SJSA1 (cell line): ENCODE measurements around the gene CHD9. TPM values are rescaled to one million over a fixed set of nuclear protein-coding genes. Genes with fewer than 3 reads are reported as not detected.

Source experiments
- DNase-seq, 2 experiments: peaks; one replicate each; pipeline ENCODE4 v3.0.0-alpha.2; 2015 to 2020; ENCODE audit warnings: low spot score in 2 of 2, low read depth in 1 of 2
- H3K27ac ChIP-seq: fragments of 250-450 bp; sonication (Bioruptor Pico); 2 replicates; pipeline ENCODE4 v1.5.1; 2020; ENCODE audit warnings: mild to moderate bottlenecking, moderate library complexity
- H3K27me3 ChIP-seq: fragments of 250-450 bp; sonication (Bioruptor Pico); replicated peaks from 2 replicates; pipeline ENCODE4 v1.5.1; 2020; ENCODE audit warnings: mild to moderate bottlenecking, moderate library complexity
- H3K36me3 ChIP-seq: fragments of 250-450 bp; sonication (Bioruptor Pico); 2 replicates; pipeline ENCODE4 v1.5.1; 2020; ENCODE audit warnings: mild to moderate bottlenecking
- H3K4me1 ChIP-seq: fragments of 250-450 bp; sonication (Bioruptor Pico); replicated peaks from 2 replicates; pipeline ENCODE4 v1.6.1; 2021; ENCODE audit warnings: mild to moderate bottlenecking
- H3K4me3 ChIP-seq: fragments of 250-450 bp; sonication (Bioruptor Pico); 2 replicates; pipeline ENCODE4 v1.5.1; 2020; ENCODE audit warnings: mild to moderate bottlenecking
- H3K9me3 ChIP-seq: fragments of 250-450 bp; sonication (Bioruptor Pico); replicated peaks from 2 replicates; pipeline ENCODE4 v1.5.1; 2020; ENCODE audit warnings: mild to moderate bottlenecking
- total RNA-seq: library from RNA; depleted of rRNA; stranded (reverse); fragments of >200 nt; shearing (Covaris generic); gene quantifications from 2 replicates; pipeline ENCODE4 v1.2.3, GENCODE V29; 2014

The CHD9 gene
- total RNA-seq, 1 experiment from 2014 or later, result 29.2 TPM

GRCh38 chr16:53129281-53130158 is 74.7 kb downstream of the CHD9 start:
- Histone ChIP-seq H3K27me3 (no peaks in the 10 kb centered on the region), H3K4me3 (peak overlapping the region; percentile 79), H3K9me3 (no peaks in the 10 kb centered on the region), H3K27ac (peak overlapping the region; percentile 94), H3K36me3 (peaks cover 3% of the 10 kb centered on the region; the same call in 1 of the 2 replicates), H3K4me1 (peaks cover 23% of the 10 kb centered on the region)
- peak; percentile 59 to 72 for DNase-seq

- H3K9me3 ChIP-seq, result no peaks in the 10 kb centered on the region
- peaks cover 3% of the 10 kb centered on the region; the same call in 1 of the 2 replicates for H3K36me3 ChIP-seq
- H3K4me1 ChIP-seq, result peaks cover 23% of the 10 kb centered on the region
- H3K27me3 ChIP-seq, result no peaks in the 10 kb centered on the region
- peak overlapping the region; percentile 94 for H3K27ac ChIP-seq
- peak overlapping the region; percentile 79 for H3K4me3 ChIP-seq
- peak; percentile 97 to 98 for DNase-seq
Measured at GRCh38 chr16:53130159-53131049, 75.6 kb downstream of the CHD9 start.

GRCh38 chr16:53131050-53131362 is 76.2 kb downstream of the CHD9 start:
- no peaks in the 10 kb centered on the region for H3K9me3 ChIP-seq
- H3K4me3 ChIP-seq, result peak overlapping the region; percentile 79
- peaks cover 23% of the 10 kb centered on the region for H3K4me1 ChIP-seq
- H3K36me3 ChIP-seq, result peaks cover 3% of the 10 kb centered on the region; the same call in 1 of the 2 replicates
- H3K27ac ChIP-seq, result peak overlapping the region; percentile 94
- no peak for DNase-seq
- no peaks in the 10 kb centered on the region for H3K27me3 ChIP-seq

DNA sequence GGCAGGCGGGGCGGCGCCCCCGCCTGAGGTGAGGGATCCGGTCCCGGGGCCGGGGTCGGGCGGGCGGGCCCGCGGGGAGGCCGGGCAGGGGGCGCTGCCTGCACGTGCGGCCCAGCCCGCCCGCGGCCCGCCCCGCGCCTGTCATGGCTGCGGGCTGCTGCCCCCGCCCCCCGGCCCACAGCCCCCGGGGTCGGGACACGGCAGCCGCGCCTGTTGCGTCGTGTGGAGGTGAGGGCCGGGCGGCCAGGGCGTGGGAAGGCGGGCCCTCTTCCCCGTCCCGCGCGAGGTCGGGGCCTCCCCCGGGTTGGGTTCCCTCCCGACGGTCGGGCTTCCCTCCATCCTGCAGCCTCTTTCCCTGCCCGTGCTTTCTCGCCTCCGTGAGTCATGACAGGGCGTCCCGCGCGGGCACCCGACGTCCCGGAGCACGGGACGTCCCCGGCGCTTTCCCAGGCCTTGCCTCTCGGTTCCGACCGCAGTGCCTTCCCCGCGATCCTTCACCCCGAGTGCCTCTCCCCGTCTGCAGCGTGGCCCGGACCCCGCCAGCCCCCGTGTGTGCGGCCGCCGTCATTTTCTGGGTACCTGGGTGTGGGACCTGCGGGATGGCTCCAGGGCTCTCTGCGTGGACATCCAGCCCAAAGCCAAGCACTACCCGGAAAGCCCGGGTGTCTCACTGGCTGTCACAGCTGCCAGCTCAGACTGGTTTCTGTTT is 76.7 kb downstream of the CHD9 start:
- Histone ChIP-seq H3K4me3 (peak overlapping the region; percentile 79), H3K36me3 (peaks cover 3% of the 10 kb centered on the region; the same call in 1 of the 2 replicates), H3K9me3 (no peaks in the 10 kb centered on the region), H3K27me3 (no peaks in the 10 kb centered on the region), H3K4me1 (peaks cover 23% of the 10 kb centered on the region), H3K27ac (peak overlapping the region; percentile 27)
- DNase-seq, result peak; percentile 59 to 62

DNA sequence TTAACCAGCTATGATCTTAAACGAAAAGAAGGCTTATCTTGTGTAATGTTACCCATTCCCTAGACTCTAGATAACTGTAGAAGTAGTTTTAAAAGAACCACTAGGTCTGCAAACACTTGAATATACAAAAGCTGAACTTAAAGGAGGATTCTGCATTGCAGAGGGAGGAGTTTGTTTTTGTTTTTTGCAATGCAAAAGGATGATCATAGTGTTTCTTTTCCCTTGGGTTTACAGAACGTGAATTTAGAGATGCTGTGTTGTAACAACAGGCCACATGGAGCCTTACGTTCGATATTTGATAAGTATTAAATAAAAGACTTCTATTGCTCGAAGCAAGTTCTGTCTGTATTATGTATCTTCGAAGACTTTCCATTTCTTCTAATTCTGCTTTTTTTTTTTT is 77.6 kb downstream of the CHD9 start:
- Histone ChIP-seq H3K4me3 (peak overlapping the region; percentile 79), H3K36me3 (peaks cover 3% of the 10 kb centered on the region; the same call in 1 of the 2 replicates), H3K27me3 (no peaks in the 10 kb centered on the region), H3K9me3 (no peaks in the 10 kb centered on the region), H3K4me1 (peaks cover 23% of the 10 kb centered on the region), H3K27ac (no peak overlapping the region)
- DNase-seq, result no peak

DNA sequence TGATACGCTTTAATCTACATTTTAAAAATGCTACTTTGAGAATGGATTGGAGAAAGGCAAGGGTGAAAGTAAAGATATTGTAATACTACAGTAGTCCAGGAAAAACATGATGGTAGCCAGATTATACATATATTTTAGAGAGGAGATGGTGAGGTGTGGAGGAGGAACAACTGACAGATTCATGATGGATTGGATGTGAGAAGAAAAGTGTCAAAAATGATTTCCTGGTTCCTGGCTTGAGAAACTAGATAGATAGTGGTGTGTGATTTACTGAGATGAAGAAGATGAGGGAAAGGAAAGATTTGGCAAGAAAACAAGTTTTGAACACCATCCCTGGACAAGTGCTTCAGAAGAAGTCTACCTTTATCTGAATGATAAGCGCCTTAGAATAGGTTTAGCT is 80.5 kb downstream of the CHD9 start:
- no peak for DNase-seq
- H3K27ac ChIP-seq, result no peak overlapping the region
- H3K36me3 ChIP-seq, result peaks cover 3% of the 10 kb centered on the region; the same call in 1 of the 2 replicates
- H3K27me3 ChIP-seq, result no peaks in the 10 kb centered on the region
- 0 out of 2 replicates have a peak, but pooled peaks cover 3% of the 10 kb centered on the region for H3K4me1 ChIP-seq
- no peaks in the 10 kb centered on the region for H3K9me3 ChIP-seq
- H3K4me3 ChIP-seq, result no peak overlapping the region

GRCh38 chr16:53142823-53143568 is 88.2 kb downstream of the CHD9 start:
- DNase-seq, result no peak

DNA sequence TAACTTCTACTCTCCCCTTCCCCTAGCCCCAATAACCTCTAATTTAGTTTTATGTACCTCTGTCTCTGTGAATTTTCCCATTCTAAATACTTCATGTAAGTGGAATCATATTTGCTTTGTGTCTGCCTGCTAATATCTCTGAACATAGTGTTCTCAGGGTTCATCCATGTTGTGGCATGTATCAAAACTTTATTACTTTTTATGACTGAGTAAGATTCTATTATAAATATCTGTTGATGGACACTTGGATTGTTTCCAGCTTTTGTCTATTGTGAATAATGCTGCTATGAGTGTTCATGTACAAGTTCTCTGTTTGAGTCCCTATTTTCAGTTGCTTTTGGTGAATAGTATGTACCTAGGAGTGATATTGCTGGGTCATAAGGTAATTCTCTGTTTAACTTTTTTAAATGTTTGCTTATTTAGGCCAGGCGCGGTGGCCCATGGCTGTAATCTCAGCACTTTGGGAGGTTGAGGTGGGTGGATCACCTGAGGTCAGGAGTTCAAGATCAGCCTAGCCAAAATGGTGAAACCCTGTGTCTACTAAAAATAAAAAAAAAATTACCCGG is 92.8 kb downstream of the CHD9 start:
- no peak for DNase-seq
- peaks cover 4% of the 10 kb centered on the region for H3K36me3 ChIP-seq
- no peaks in the 10 kb centered on the region; the same call in 1 of the 2 replicates for H3K9me3 ChIP-seq
- H3K27ac ChIP-seq, result no peak overlapping the region
- H3K4me3 ChIP-seq, result no peak overlapping the region
- no peaks in the 10 kb centered on the region for H3K4me1 ChIP-seq
- H3K27me3 ChIP-seq, result no peaks in the 10 kb centered on the region

More at GRCh38 chr16:53142823-53143568, 88.2 kb downstream of the CHD9 start:
- no peak overlapping the region for H3K27ac ChIP-seq
- no peaks in the 10 kb centered on the region for H3K9me3 ChIP-seq
- no peaks in the 10 kb centered on the region; the same call in none of the 2 replicates for H3K36me3 ChIP-seq
- H3K27me3 ChIP-seq, result no peaks in the 10 kb centered on the region
- H3K4me1 ChIP-seq, result no peaks in the 10 kb centered on the region
- no peak overlapping the region for H3K4me3 ChIP-seq

GRCh38 chr16:53150769-53151168 is 96.0 kb downstream of the CHD9 start:
- no peaks in the 10 kb centered on the region for H3K27me3 ChIP-seq
- no peak for DNase-seq
- H3K4me1 ChIP-seq, result peaks cover 4% of the 10 kb centered on the region; the same call in 1 of the 2 replicates
- peaks cover 4% of the 10 kb centered on the region for H3K36me3 ChIP-seq
- H3K4me3 ChIP-seq, result no peak overlapping the region
- no peak overlapping the region for H3K27ac ChIP-seq
- H3K9me3 ChIP-seq, result no peaks in the 10 kb centered on the region; the same call in 1 of the 2 replicates

- Histone ChIP-seq H3K4me1 (peaks cover 4% of the 10 kb centered on the region; the same call in 1 of the 2 replicates), H3K36me3 (peaks cover 19% of the 10 kb centered on the region)
Measured at GRCh38 chr16:53152329-53152728, 97.5 kb downstream of the CHD9 start.

GRCh38 chr16:53153130-53153529 is 98.3 kb downstream of the CHD9 start:
- Histone ChIP-seq H3K4me1 (peaks cover 4% of the 10 kb centered on the region; the same call in 1 of the 2 replicates), H3K27ac (no peak overlapping the region), H3K4me3 (no peak overlapping the region), H3K36me3 (peaks cover 21% of the 10 kb centered on the region), H3K9me3 (no peaks in the 10 kb centered on the region; the same call in 1 of the 2 replicates), H3K27me3 (no peaks in the 10 kb centered on the region)
- DNase-seq, result no peak

More at GRCh38 chr16:53152329-53152728, 97.5 kb downstream of the CHD9 start:
- Histone ChIP-seq H3K4me3 (no peak overlapping the region), H3K27ac (no peak overlapping the region), H3K9me3 (no peaks in the 10 kb centered on the region; the same call in 1 of the 2 replicates), H3K27me3 (no peaks in the 10 kb centered on the region)
- DNase-seq, result no peak

GRCh38 chr16:53154513-53154912 is 99.7 kb downstream of the CHD9 start:
- Histone ChIP-seq H3K9me3 (no peaks in the 10 kb centered on the region; the same call in 1 of the 2 replicates), H3K4me3 (no peak overlapping the region), H3K36me3 (peaks cover 21% of the 10 kb centered on the region), H3K27ac (no peak overlapping the region), H3K27me3 (no peaks in the 10 kb centered on the region), H3K4me1 (peaks cover 4% of the 10 kb centered on the region; the same call in 1 of the 2 replicates)
- DNase-seq, result no peak
